Activated naive CD4-positive, alpha-beta T cell treated with anti-CD3 and anti-CD28 coated beads for 36 hours (primary cell): Measurements from ENCODE around the gene FIZ1. TPM values are rescaled to one million over a fixed set of nuclear protein-coding genes. Genes with fewer than 3 reads are reported as not detected.
"Not testable (repeated sequence)": the region's sequence is repeated elsewhere in the genome, so short reads cannot be mapped to it uniquely, and the experiment has no call there.

Experiments used
- CTCF ChIA-PET: fragments of 350-600 bp; sonication (Branson Sonifier 250); formaldehyde crosslinking; loops from one replicate; lab custom pipeline; 2021; ENCODE audit warnings: antibody characterized with exemption; lab: Charles Lee
- DNase-seq: peaks from one replicate; pipeline ENCODE4 v3.0.0-alpha.2; 2020
- H3K27ac Mint-ChIP-seq: one replicate; pipeline ENCODE4 v1.8.0; 2021; ENCODE audit warnings: mild to moderate bottlenecking, mixed read lengths
- H3K27me3 Mint-ChIP-seq: one replicate; pipeline ENCODE4 v1.8.0; 2021; ENCODE audit warnings: low read depth, mixed read lengths
- H3K36me3 Mint-ChIP-seq: one replicate; pipeline ENCODE4 v1.8.0; 2021; ENCODE audit warnings: low read depth, mixed read lengths
- H3K4me1 Mint-ChIP-seq: one replicate; pipeline ENCODE4 v1.8.0; 2021; ENCODE audit warnings: low read depth, mixed read lengths
- H3K4me3 Mint-ChIP-seq: one replicate; pipeline ENCODE4 v1.8.0; 2021; ENCODE audit warnings: mild to moderate bottlenecking, moderate library complexity, mixed read lengths
- H3K9me3 Mint-ChIP-seq: one replicate; pipeline ENCODE4 v1.8.0; 2021; ENCODE audit warnings: mixed read lengths
- intact Hi-C: fragments of 100-400 bp; cut with micrococcal nuclease; formaldehyde crosslinking; loops from one replicate; pipeline ENCODE4 v1.15.1; 2023
- total RNA-seq, 2 experiments: library from RNA; stranded (reverse); gene quantifications; one replicate each; pipeline ENCODE4 v1.2.3, GENCODE V29; 2021

The FIZ1 gene
- total RNA-seq, 2 experiments from 2014 or later = 12.8 to 14.8 TPM

DNA sequence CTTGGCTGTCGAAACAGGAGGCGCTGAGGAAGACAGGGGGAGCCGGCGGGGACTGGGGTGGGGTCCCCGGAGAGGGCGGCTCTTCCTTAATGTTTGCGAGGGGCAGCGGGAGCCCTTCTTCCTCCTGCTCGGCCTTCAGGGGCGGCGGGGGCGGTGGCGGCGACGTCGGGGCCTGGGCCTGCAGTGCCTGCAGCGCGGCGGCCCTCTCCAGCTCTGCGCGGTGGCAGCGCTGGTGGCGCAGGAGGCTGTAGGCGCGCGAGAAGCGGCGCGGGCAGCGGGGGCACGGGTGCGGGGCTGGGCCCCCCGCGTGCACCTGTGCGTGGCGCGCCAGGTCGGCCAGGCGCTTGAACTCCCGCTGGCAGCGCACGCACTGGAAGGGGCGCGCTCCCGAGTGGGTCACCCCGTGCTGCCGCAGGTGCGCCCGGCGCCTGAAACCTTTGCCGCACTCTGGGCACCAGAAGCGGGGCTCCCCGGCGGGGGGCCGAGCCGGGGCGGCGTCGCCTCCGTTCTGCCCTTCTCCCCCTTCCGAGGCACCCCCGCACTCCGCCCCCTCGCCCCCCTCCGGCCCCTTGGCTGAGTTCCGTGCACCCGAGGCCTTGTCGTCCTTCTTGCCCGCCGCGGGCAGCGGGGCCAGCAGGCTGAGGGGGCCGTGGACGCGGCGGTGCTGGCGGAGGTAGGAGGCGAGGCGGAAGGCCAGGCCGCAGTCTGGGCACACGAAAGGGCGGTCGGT, 21.1 kb downstream of the FIZ1 start:
- H3K27me3 Mint-ChIP-seq = no peaks in the 10 kb centered on the region

DNA sequence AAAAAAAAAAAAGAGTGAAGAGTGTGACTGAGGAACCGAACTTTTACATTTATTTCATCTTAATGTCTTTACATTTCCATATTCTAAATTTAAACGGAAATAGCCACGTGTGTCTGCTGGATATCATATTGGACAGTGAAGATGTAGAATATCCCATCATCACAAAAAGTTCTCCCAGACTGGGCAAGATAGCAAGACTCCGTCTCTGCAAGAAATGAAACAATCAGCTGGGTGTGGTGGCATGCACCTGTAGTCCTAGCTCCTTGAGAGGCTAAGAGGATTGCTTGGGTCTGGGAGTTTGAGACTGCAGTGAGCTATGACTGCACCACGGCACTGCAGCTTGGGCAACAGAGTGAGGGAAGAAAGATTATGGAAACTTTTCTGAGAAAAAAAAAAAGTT, 22.6 kb downstream of the FIZ1 start:
- intact Hi-C loops = no loop called here
- H3K27ac Mint-ChIP-seq = no peak overlapping the region
- no peak for DNase-seq
- no peaks in the 10 kb centered on the region for H3K27me3 Mint-ChIP-seq
- peaks cover 18% of the 10 kb centered on the region for H3K36me3 Mint-ChIP-seq
- CTCF ChIA-PET = no interaction called here
- H3K9me3 Mint-ChIP-seq = peaks cover 2% of the 10 kb centered on the region
- no peak overlapping the region for H3K4me3 Mint-ChIP-seq
- H3K4me1 Mint-ChIP-seq = peaks cover 16% of the 10 kb centered on the region

More for the DNA sequence above, 21.1 kb downstream of the FIZ1 start:
- Mint-ChIP-seq H3K27ac (no peak overlapping the region), H3K36me3 (peaks cover 18% of the 10 kb centered on the region), H3K9me3 (peaks cover 2% of the 10 kb centered on the region), H3K4me1 (peaks cover 22% of the 10 kb centered on the region), H3K4me3 (no peak overlapping the region)
- intact Hi-C loops = no loop called here
- CTCF ChIA-PET = no interaction called here
- no peak for DNase-seq

DNA sequence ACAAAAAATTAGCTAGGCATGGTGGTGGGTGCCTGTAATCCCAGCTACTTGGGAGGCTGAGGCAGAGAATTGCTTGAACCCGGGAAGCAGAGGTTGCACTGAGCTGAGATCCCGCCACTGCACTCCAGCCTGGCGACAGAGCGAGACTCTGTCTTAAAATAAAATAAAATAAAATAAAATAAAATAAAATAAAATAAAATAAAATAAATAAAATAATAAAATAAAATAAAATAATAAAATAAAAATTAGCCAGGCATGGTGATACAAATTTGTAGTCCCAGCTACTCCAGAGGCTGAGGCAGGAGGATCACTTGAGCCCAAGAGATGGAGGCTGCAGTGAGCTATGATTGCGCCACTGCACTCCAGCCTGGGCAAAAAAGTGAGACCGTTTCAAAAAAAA, 25.4 kb downstream of the FIZ1 start:
- H3K9me3 Mint-ChIP-seq, H3K27me3 Mint-ChIP-seq, H3K4me3 Mint-ChIP-seq, H3K4me1 Mint-ChIP-seq, DNase-seq, intact Hi-C loops, H3K27ac Mint-ChIP-seq: not testable (repeated sequence)
- CTCF ChIA-PET = interaction anchor here (1.1 kb wide), 1 partner anchor 59 kb away, joined by 3 read pairs; no protein-coding TSS in a partner anchor
- H3K36me3 Mint-ChIP-seq = peaks cover 12% of the 10 kb centered on the region

DNA sequence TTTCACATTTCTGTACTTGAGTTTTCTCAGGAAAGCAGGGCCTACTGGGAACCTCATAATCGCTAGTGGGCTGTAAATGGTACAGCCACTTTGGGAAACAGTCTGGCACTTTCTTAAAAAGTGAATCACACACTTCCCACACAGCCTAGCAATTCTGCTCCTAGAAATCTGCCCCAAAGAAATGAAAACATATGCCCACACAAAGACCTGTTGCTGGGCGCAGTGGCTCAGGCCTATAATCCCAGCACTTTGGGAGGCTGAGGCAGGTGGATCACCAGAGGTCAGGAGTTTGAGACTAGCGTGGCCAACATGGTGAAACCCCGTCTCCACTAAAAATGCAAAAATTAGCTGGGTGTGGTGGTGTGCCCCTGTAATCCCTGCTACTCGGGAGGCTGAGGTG, 29.8 kb downstream of the FIZ1 start:
- H3K9me3 Mint-ChIP-seq, DNase-seq, H3K27ac Mint-ChIP-seq, H3K27me3 Mint-ChIP-seq, H3K4me3 Mint-ChIP-seq, H3K4me1 Mint-ChIP-seq, H3K36me3 Mint-ChIP-seq, intact Hi-C loops: not testable (repeated sequence)
- CTCF ChIA-PET = interaction anchor here (0.7 kb wide), 1 partner anchor 717 kb away, joined by 3 read pairs; no protein-coding TSS in a partner anchor

DNA sequence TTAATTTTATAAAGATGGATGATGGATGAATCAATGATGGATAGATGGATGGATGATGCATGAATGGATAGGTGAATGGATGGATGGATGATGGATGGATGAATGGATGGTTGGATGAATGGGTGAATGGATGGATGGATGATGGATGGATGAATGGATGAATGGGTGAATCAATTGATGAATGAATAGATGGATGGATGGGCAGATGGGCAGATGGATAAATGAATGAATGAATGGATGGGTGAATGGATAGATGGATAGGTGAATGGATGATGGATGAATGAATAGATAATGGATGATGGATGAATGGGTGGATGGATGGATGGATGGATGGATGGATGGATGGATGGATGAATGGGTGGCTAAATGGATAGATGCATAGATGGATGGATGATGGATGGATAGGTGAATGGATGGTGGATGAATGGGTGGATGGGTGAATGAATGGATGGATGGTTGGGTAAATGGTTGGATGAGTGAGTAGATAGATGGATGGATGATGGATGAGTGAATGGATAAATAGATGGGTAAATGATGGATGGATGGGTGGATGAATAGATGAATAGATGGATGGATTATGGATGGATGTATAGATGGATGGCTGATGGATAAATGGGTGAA, 31.5 kb downstream of the FIZ1 start:
- Mint-ChIP-seq H3K4me1 (no peaks in the 10 kb centered on the region), H3K4me3 (no peak overlapping the region), H3K27me3 (peaks cover 3% of the 10 kb centered on the region), H3K9me3 (no peaks in the 10 kb centered on the region), H3K36me3 (no peaks in the 10 kb centered on the region), H3K27ac (no peak overlapping the region)
- CTCF ChIA-PET = no interaction called here
- intact Hi-C loops = no loop called here
- no peak for DNase-seq

DNA sequence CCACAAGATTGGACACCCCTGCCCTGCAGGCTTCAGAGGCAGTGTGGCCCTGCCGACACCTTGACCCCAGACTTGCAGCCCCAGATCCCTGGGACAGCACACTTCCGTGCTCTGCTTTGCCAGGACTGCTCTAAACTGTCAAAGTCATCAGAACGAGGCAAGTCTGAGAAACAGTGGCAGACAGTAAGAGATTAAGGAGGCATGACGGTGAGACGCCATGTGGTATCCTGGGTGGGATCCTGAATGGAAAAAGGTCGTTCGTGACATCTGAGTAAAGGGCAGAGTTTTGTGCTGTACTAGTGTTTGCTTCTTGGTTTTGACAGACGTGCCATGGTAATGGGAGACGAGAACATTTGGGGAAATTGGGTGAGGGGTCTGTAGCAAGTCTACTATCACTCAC, 32.5 kb downstream of the FIZ1 start:
- no peaks in the 10 kb centered on the region for H3K4me1 Mint-ChIP-seq
- H3K4me3 Mint-ChIP-seq = no peak overlapping the region
- CTCF ChIA-PET = no interaction called here

DNA sequence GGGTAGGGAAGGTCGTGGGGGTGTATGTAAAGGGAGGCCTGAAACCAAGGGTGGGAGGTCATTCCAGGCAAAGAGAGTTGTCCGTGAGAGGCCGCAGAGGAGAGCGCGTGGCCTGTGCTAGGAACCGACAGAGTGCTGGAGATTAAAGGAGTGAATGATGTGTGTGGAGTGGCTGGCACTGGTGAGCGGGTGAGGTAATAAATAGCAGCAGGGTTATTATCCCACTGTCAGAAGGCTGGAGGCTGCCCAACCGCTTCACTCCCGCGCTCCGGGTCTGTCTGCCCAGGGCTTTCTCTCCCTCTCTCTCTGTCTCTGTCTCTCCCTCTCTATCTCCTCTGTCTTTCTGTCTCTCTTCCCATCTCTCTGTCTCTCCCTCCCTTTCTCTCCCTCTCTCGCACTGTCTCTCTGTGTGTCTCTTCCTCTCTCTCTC, 36.0 kb downstream of the FIZ1 start:
- Mint-ChIP-seq H3K9me3 (peaks cover 3% of the 10 kb centered on the region), H3K4me1 (no peaks in the 10 kb centered on the region), H3K36me3 (no peaks in the 10 kb centered on the region), H3K27ac (no peak overlapping the region), H3K4me3 (no peak overlapping the region), H3K27me3 (peaks cover 6% of the 10 kb centered on the region)
- intact Hi-C loops = no loop called here
- no peak for DNase-seq
- CTCF ChIA-PET = no interaction called here

More for the DNA sequence above, 32.5 kb downstream of the FIZ1 start:
- no peak for DNase-seq
- no peak overlapping the region for H3K27ac Mint-ChIP-seq
- H3K27me3 Mint-ChIP-seq = peaks cover 3% of the 10 kb centered on the region
- intact Hi-C loops = no loop called here
- H3K36me3 Mint-ChIP-seq = no peaks in the 10 kb centered on the region
- H3K9me3 Mint-ChIP-seq = no peaks in the 10 kb centered on the region

- intact Hi-C loops = no loop called here
- no peaks in the 10 kb centered on the region for H3K36me3 Mint-ChIP-seq
- CTCF ChIA-PET = interaction anchor here (0.8 kb wide), 1 partner anchor 56 kb away, joined by 3 read pairs; no protein-coding TSS in a partner anchor
- H3K4me1 Mint-ChIP-seq = no peaks in the 10 kb centered on the region
- no peak overlapping the region for H3K4me3 Mint-ChIP-seq
- H3K27ac Mint-ChIP-seq = no peak overlapping the region
- peaks cover 3% of the 10 kb centered on the region for H3K27me3 Mint-ChIP-seq
- H3K9me3 Mint-ChIP-seq = peaks cover 3% of the 10 kb centered on the region
- no peak for DNase-seq
These were observed 39.6 kb downstream of the FIZ1 start for GRCh38 chr19:55559684-55560083.

GRCh38 chr19:55554741-55555152, 44.6 kb downstream of the FIZ1 start:
- Mint-ChIP-seq H3K4me1 (no peaks in the 10 kb centered on the region), H3K27me3 (peaks cover 2% of the 10 kb centered on the region), H3K9me3 (no peaks in the 10 kb centered on the region), H3K36me3 (no peaks in the 10 kb centered on the region), H3K4me3 (no peak overlapping the region), H3K27ac (no peak overlapping the region)
- CTCF ChIA-PET = no interaction called here
- DNase-seq = no peak
- intact Hi-C loops = no loop called here

DNA sequence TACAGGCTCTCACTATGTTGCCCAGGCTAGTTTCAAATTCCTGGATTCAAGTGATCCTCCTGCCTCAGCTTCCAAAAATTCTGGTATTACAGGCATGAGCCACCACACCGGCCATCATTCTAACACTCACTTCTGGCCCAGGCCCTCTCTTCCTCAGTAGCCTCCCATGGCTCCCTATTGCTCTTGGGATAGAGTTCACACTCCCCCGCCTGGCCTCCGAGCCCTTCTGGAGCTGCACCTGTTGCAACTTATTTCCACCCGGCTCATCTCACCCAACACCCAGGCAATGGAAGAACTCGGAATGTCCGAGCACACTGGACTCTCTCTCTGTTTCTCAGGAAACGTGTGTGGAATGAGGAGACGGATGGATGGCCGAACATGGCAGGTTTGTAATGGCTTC, 45.0 kb downstream of the FIZ1 start:
- H3K4me3 Mint-ChIP-seq = no peak overlapping the region
- H3K36me3 Mint-ChIP-seq = no peaks in the 10 kb centered on the region
- peaks cover 2% of the 10 kb centered on the region for H3K27me3 Mint-ChIP-seq
- no peak overlapping the region for H3K27ac Mint-ChIP-seq
- CTCF ChIA-PET = no interaction called here
- H3K9me3 Mint-ChIP-seq = no peaks in the 10 kb centered on the region
- H3K4me1 Mint-ChIP-seq = no peaks in the 10 kb centered on the region
- intact Hi-C loops = no loop called here
- no peak for DNase-seq

GRCh38 chr19:55553217-55554182, 45.8 kb downstream of the FIZ1 start:
- CTCF ChIA-PET = interaction anchor here (0.5 kb wide), 1 partner anchor 635 kb away, joined by 3 read pairs; no protein-coding TSS in a partner anchor
- Mint-ChIP-seq H3K4me1 (no peaks in the 10 kb centered on the region), H3K9me3 (no peaks in the 10 kb centered on the region), H3K27me3 (peaks cover 2% of the 10 kb centered on the region), H3K4me3 (no peak overlapping the region), H3K36me3 (no peaks in the 10 kb centered on the region), H3K27ac (no peak overlapping the region)
- DNase-seq = no peak
- intact Hi-C loops = no loop called here

- H3K36me3 Mint-ChIP-seq = no peaks in the 10 kb centered on the region
- intact Hi-C loops = no loop called here
- CTCF ChIA-PET = interaction anchor here (0.5 kb wide), 1 partner anchor 634 kb away, joined by 3 read pairs; no protein-coding TSS in a partner anchor
- no peak for DNase-seq
- H3K27ac Mint-ChIP-seq = no peak overlapping the region
- no peaks in the 10 kb centered on the region for H3K9me3 Mint-ChIP-seq
- no peak overlapping the region for H3K4me3 Mint-ChIP-seq
- no peaks in the 10 kb centered on the region for H3K4me1 Mint-ChIP-seq
- peaks cover 6% of the 10 kb centered on the region for H3K27me3 Mint-ChIP-seq
These were observed 46.7 kb downstream of the FIZ1 start for GRCh38 chr19:55552620-55553019.
